H1 (cell line): ENCODE measurements around the gene KCNQ2. TPM values are rescaled to one million over a fixed set of nuclear protein-coding genes. Genes with fewer than 3 reads are reported as not detected.

ENCODE experiments used
- HDAC6 ChIP-seq: IDR thresholded peaks from one replicate; pipeline ENCODE4 v1.7.1; 2012; ENCODE audit warnings: low read depth, mild to moderate bottlenecking, inconsistent platforms, low read length, moderate library complexity
- polyA plus RNA-seq, 7 experiments: library from polyadenylated mRNA; depleted of rRNA in 3 of 7; stranded (reverse) in 5 of 7; unstranded in 2 of 7; fragments of >200 nt in 5 of 7; fragments of 200-250 nt in 2 of 7; gene quantifications; 1 replicate in 5 of 7; 2 replicates in 1 of 7; 4 replicates in 1 of 7; pipeline versions ENCODE4 v1.2.1 to v1.2.3, GENCODE V29; 2011 to 2013; ENCODE audit warnings: missing spikeins in 2 of 7, mixed read lengths in 2 of 7
- total RNA-seq: library from RNA; stranded (reverse); fragmentation: NEBNext Ultra II Directional; extraction: Animal tissue kit (Norgen Biotek cat#: 25700); gene quantifications from 2 replicates; pipeline ENCODE4 v1.2.1, GENCODE V29; 2021

The KCNQ2 gene
- total and polyA plus RNA-seq, 2 of the 8 experiments (the other 6 are each of a cell fraction or from before 2014, with no cell fraction given), result 82.6 to 243 TPM

GRCh38 chr20:63447320-63447719 is 25.1 kb downstream of the KCNQ2 start (continued):
- no peak for TF ChIP-seq HDAC6
